ENCODE results near the gene LYPD6B. TPM values are rescaled to one million over a fixed set of nuclear protein-coding genes. Genes with fewer than 3 reads are reported as not detected.
"Not testable (repeated sequence)": the region's sequence is repeated elsewhere in the genome, so short reads cannot be mapped to it uniquely, and the experiment has no call there.

The LYPD6B gene
- total RNA-seq, 1 donor = 0.18 TPM

DNA sequence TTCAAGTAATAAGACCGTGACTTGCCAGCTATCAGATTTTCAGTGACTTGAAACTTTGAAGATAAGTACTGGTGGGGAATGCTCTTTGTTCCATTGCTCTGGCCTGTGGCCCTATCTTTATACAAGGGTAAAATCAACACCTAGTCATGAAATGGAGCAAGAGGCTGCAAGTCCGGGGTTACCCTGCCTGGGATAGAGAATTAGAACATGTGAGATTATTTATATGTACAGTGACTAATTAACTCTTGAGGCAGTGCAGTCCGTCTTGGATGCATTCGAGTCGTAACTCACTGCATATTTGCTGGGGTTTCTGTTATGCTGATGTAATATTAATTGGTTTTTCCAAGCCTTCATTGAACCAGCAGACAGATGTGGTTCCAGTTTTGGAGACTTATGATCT is 186.0 kb downstream of the LYPD6B start:
- TF ChIP-seq, protein P1, sequence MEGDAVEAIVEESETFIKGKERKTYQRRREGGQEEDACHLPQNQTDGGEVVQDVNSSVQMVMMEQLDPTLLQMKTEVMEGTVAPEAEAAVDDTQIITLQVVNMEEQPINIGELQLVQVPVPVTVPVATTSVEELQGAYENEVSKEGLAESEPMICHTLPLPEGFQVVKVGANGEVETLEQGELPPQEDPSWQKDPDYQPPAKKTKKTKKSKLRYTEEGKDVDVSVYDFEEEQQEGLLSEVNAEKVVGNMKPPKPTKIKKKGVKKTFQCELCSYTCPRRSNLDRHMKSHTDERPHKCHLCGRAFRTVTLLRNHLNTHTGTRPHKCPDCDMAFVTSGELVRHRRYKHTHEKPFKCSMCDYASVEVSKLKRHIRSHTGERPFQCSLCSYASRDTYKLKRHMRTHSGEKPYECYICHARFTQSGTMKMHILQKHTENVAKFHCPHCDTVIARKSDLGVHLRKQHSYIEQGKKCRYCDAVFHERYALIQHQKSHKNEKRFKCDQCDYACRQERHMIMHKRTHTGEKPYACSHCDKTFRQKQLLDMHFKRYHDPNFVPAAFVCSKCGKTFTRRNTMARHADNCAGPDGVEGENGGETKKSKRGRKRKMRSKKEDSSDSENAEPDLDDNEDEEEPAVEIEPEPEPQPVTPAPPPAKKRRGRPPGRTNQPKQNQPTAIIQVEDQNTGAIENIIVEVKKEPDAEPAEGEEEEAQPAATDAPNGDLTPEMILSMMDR (IDR thresholded peaks at IDR 0.05; ENCODE audit: insufficient read depth, low read length) = no peak
- DNase-seq (ENCODE audit: low read depth) = no peak
- H3K4me3 ChIP-seq (ENCODE audit: low read depth, low read length) = no peak overlapping the region

DNA sequence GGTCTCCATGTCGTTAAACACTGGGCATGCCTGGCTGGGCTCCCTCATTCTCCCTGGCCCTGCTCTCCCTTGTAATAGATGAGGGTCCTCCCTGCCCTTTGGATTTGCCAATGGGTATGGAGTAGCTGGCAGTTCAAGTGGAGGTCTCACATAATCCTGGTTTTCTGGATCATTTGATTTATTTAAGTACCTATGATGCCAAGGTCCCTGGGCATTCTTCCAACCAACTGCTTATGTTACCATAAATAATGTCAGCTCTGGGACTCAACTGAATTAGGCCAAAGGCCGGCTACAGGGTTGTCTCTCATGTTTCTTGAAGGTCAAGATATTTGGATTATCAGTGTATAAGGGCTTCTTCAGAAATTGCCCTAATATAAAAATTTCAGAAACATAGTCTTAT is 186.9 kb downstream of the LYPD6B start:
- no peak overlapping the region for H3K4me3 ChIP-seq (ENCODE audit: low read depth, low read length)
- no peak for DNase-seq (ENCODE audit: low read depth)
- TF ChIP-seq, protein P1 (IDR thresholded peaks at IDR 0.05; ENCODE audit: insufficient read depth, low read length) = no peak

DNA sequence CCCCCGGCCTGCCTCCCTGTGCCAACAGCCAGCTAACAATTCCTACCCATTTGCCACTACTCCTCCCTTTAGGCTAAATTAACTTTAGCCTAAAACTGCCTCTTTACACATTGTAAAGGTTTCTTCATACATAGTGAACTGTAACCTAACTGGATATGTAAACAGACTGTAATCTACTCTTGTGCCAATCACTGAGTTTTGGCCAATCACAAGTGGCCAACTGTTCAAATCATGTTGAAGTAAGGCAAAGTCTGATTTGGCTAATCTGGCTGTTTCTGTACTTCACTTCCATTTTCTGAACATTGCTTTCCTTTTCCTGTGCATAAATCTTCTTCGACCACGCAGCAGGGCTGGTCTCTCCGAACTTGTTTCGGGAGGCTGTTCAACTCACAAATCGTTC is 188.3 kb downstream of the LYPD6B start:
- TF ChIP-seq, protein P1 (IDR thresholded peaks at IDR 0.05; ENCODE audit: insufficient read depth, low read length) = no peak
- H3K4me3 ChIP-seq (ENCODE audit: low read depth, low read length) = no peak overlapping the region
- no peak for DNase-seq (ENCODE audit: low read depth)

DNA sequence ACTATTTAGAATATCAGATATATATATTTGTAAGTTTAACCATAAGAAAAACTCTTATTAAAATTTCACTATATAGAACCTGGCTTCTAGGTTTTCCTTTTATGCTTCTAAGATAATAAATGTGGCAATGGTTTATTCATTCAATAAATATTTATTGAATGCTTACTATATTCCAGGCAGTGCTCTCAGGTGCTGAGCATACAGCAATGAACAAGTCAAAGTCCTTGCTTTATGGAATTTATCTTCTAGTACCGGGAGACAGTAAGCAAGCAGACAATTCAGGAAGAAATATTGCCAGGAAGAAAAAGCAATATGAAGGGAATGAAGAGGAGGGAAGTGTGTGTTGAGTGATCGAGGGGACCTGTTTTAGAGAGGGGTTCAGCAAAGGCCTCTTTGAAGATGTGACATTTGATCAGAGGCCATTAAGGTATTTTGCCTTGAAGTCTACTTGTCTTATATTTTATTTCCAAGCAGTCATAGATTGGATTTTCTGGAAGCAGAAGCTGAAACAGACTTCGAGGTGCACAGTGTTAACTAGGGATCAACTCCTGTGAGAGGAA is 197.4 kb downstream of the LYPD6B start:
- H3K4me3 ChIP-seq (ENCODE audit: low read depth, low read length) = no peak overlapping the region
- DNase-seq (ENCODE audit: low read depth) = no peak
- TF ChIP-seq, protein P1 (IDR thresholded peaks at IDR 0.05; ENCODE audit: insufficient read depth, low read length) = no peak

DNA sequence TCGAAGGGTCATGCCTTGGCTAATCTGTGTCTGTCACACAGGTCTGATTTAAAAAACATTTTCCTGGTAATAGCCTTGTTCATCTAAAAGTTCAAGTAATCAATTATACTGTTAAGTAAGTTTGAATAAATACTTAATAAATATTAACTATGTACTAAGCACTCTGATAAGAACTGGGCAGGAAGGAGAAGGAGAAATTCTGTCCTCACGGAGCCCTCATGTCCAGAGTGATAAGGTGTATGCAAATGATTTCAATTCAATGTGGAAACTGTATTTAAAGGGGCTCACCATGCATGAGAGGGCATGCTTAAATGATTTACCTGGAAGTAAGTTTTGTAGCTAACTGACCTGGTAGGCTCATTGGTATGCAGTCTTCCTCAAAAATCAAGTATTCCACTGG is 197.9 kb downstream of the LYPD6B start:
- DNase-seq (ENCODE audit: low read depth) = no peak
- TF ChIP-seq, protein P1 (IDR thresholded peaks at IDR 0.05; ENCODE audit: insufficient read depth, low read length) = no peak
- H3K4me3 ChIP-seq (ENCODE audit: low read depth, low read length) = no peak overlapping the region

DNA sequence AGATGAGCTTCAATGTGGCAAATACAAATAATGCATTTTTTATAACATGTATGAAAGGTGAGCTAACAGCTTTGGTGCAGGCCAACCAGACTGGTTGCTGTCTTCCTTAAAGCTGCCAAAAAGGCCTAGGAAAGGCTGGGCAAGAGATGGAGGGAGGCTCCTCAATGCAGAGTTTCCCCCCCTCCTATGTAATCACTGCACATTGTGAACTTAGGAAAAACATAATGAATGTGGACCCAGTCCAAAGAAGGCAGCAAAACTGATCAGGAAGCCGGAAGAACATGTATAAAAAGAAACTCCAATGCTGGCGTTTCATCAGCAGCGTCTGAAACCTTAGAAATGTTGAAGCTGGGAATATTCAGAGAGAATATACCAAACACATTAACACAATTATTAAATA is 207.7 kb downstream of the LYPD6B start:
- H3K4me3 ChIP-seq (ENCODE audit: low read depth, low read length) = no peak overlapping the region
- no peak for DNase-seq (ENCODE audit: low read depth)
- TF ChIP-seq, protein P1 (IDR thresholded peaks at IDR 0.05; ENCODE audit: insufficient read depth, low read length) = no peak

DNA sequence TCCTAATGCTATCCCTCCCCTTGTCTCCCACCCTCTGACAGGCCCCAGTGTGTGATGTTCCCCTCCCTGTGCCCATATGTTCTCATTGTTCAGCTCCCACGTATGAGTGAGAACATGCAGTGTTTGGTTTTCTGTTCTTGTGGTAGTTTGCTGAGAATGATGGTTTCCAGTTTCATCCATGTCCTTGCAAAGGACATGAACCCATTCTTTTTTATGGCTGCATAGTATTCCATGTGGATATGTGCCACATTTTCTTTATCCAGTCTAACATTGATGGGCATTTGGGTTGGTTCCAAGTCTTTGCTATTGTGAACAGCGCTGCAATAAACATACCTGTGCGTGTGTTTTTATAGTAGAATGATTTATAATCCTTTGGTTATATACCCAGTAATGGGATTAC is 212.9 kb downstream of the LYPD6B start:
- DNase-seq (ENCODE audit: low read depth); H3K4me3 ChIP-seq (ENCODE audit: low read depth, low read length): not testable (repeated sequence)

DNA sequence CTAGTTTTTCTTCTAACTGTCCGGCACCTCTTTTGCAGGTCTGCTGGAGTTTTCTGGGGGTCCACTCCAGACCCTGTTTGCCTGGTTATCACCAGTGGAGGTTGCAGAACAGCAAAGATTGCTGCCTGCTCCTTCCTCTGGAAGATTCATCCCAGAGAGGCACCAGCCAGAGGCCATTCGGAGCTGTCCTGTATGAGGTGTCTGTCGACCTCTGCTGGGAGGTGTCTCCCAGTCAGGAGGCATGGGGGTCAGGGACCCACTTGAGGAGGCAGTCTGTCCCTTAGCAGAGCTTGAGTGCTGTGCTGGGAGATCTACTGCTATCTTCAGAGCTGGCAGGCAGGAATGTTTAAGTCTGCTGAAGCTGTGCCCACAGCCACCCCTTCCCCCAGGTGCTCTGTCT is 218.4 kb downstream of the LYPD6B start:
- not testable (repeated sequence) for H3K4me3 ChIP-seq (ENCODE audit: low read depth, low read length); DNase-seq (ENCODE audit: low read depth)
